ENCODE measurements around the gene TMEM42.

- TF ChIP-seq ZNF280B (CRISPR knock-in tag; IDR thresholded peaks at IDR 0.05; ENCODE audit: borderline replicate concordance) (no peak), ZBTB33 (CRISPR knock-in tag; IDR thresholded peaks at IDR 0.05) (no peak), CTCF (CRISPR knock-in tag; IDR thresholded peaks at IDR 0.05) (no peak), RORA (CRISPR knock-in tag; IDR thresholded peaks at IDR 0.05) (no peak), GRHL1 (CRISPR knock-in tag; conservative IDR thresholded peaks at IDR 0.05) (no peak), TBP (CRISPR knock-in tag; IDR thresholded peaks at IDR 0.05) (no peak), ZNF367 (CRISPR knock-in tag; IDR thresholded peaks at IDR 0.05; ENCODE audit: borderline replicate concordance) (no peak), PRDM10 (CRISPR knock-in tag; IDR thresholded peaks at IDR 0.05; ENCODE audit: low read depth) (no peak), CAMTA2 (CRISPR knock-in tag; IDR thresholded peaks at IDR 0.05; ENCODE audit: borderline replicate concordance) (no peak), NFIC (IDR thresholded peaks at IDR 0.05; ENCODE audit: low read length) (no peak), DPF2 (CRISPR knock-in tag; IDR thresholded peaks at IDR 0.05; ENCODE audit: borderline replicate concordance, low read depth) (no peak)
Observed at GRCh38 chr3:44842376-44842775, 19.3 kb upstream of the TMEM42 start.
